Hepatocyte (in vitro differentiated cells): Measurements from ENCODE around the gene TPRG1L.

Experiments used
- EZH2 ChIP-seq: fragments of 200-600 bp; sonication (generic); IDR thresholded peaks from 2 replicates; pipeline ENCODE4 v1.6.1; 2016; ENCODE audit warnings: antibody characterized with exemption, mild to moderate bottlenecking, borderline replicate concordance
- EZH2phosphoT487 ChIP-seq: fragments of 200-600 bp; sonication (generic); IDR thresholded peaks from one replicate; pipeline ENCODE4 v1.6.1; 2018; ENCODE audit warnings: antibody characterized with exemption, mild to moderate bottlenecking, low read depth, moderate library complexity; ENCODE audit not compliant: unreplicated experiment, severe bottlenecking
- TF ChIP-seq, protein P1 (sequence below): fragments of 200-600 bp; sonication (generic); IDR thresholded peaks from 2 replicates; pipeline ENCODE4 v1.5.1; 2016; ENCODE audit warnings: antibody characterized with exemption, mild to moderate bottlenecking; ENCODE audit not compliant: poor library complexity

DNA sequence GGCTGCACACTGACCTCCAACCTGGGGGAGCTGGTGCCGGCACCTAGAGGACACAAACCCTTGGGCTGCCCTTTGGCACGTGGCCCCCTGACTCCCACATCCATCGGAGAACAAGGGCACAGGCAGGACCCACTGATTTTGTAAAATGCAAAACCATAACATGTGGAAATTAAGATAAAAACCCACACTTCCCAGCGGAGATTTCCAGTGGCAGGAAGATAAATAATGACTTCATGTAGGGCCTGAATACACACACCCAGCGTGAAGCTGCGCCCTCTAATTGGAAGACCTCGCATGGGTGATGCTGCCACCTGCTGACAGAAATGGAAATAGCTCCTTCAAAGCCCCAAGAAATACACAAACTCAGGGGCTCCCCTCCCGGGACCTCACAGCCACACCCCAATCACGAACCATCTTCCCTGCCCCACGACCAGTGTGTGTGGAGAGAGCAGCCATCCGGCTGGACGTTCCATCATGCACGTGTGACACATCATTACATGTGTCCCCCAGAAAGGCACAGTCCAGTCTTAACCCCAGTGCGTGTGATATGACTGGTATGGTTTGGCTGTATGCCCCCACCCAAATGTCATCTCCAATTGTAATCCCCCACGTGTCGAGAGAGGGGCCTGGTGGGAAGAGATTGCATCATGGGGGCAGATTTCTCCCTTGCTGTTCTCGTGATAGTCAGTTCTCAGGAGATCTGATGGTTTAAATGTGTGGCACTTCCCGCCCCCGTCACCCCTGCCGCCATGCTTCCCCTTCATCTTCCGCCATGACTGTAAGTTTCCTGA is 5.7 kb upstream of the TPRG1L start:
- TF ChIP-seq, protein P1, sequence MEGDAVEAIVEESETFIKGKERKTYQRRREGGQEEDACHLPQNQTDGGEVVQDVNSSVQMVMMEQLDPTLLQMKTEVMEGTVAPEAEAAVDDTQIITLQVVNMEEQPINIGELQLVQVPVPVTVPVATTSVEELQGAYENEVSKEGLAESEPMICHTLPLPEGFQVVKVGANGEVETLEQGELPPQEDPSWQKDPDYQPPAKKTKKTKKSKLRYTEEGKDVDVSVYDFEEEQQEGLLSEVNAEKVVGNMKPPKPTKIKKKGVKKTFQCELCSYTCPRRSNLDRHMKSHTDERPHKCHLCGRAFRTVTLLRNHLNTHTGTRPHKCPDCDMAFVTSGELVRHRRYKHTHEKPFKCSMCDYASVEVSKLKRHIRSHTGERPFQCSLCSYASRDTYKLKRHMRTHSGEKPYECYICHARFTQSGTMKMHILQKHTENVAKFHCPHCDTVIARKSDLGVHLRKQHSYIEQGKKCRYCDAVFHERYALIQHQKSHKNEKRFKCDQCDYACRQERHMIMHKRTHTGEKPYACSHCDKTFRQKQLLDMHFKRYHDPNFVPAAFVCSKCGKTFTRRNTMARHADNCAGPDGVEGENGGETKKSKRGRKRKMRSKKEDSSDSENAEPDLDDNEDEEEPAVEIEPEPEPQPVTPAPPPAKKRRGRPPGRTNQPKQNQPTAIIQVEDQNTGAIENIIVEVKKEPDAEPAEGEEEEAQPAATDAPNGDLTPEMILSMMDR = peak; percentile 85
- TF ChIP-seq EZH2 (no peak), EZH2phosphoT487 (no peak)
